GM12878 (cell line): ENCODE data around the gene SLC51A. TPM values are rescaled to one million over a fixed set of nuclear protein-coding genes. Genes with fewer than 3 reads are reported as not detected.

ENCODE experiments used
- BRCA1 ChIP-seq: IDR thresholded peaks from 2 replicates; pipeline ENCODE4 v1.6.1; 2011; ENCODE audit warnings: low read depth, low read length, improper control_type of control experiment
- CBFB ChIP-seq: IDR thresholded peaks from 2 replicates; pipeline ENCODE4 v1.6.1; 2016; ENCODE audit warnings: antibody characterized with exemption, low read depth
- CHD1 ChIP-seq: IDR thresholded peaks from 2 replicates; pipeline ENCODE4 v1.6.1; 2012; ENCODE audit warnings: low read depth, low read length, improper control_type of control experiment
- ETV6 ChIP-seq, 2 experiments: fragments of 450-650 bp in 1 of 2; IDR thresholded peaks in 1 of 2; conservative IDR thresholded peaks in 1 of 2; 2 replicates each; pipeline ENCODE4 v1.6.1; 2014; ENCODE audit warnings: antibody characterized with exemption in 1 of 2, borderline replicate concordance in 1 of 2, low read depth in 1 of 2, mild to moderate bottlenecking in 1 of 2, moderate library complexity in 1 of 2
- FOS ChIP-seq: IDR thresholded peaks from 3 replicates; pipeline ENCODE4 v1.6.1; 2011; ENCODE audit warnings: borderline replicate concordance; ENCODE audit not compliant: insufficient read length; ENCODE audit errors: extremely low read depth
- HCFC1 ChIP-seq: fragments of 150-350 bp; IDR thresholded peaks from 2 replicates; pipeline ENCODE4 v1.6.1; 2014; ENCODE audit warnings: low read length
- HDAC2 ChIP-seq: fragments of 200-600 bp; sonication (generic); IDR thresholded peaks from 2 replicates; pipeline ENCODE4 v1.6.1; 2017
- IKZF2 ChIP-seq, 2 experiments: fragments of 450-650 bp; IDR thresholded peaks; 2 replicates each; pipeline ENCODE4 v1.6.1; 2017; ENCODE audit warnings: mild to moderate bottlenecking in 2 of 2, moderate library complexity in 2 of 2
- IRF4 ChIP-seq: IDR thresholded peaks from 2 replicates; pipeline ENCODE4 v1.6.1; 2011; ENCODE audit warnings: low read depth, low read length
- JUND ChIP-seq: IDR thresholded peaks from 2 replicates; pipeline ENCODE4 v1.6.1; 2012; ENCODE audit warnings: low read depth, mild to moderate bottlenecking, low read length, improper control_type of control experiment, moderate library complexity
- MLLT1 ChIP-seq: fragments of 450-650 bp; IDR thresholded peaks from 2 replicates; pipeline ENCODE4 v1.6.1; 2016; ENCODE audit warnings: mild to moderate bottlenecking
- NBN ChIP-seq: fragments of 450-650 bp; IDR thresholded peaks from 2 replicates; pipeline ENCODE4 v1.6.1; 2016
- NFYA ChIP-seq: IDR thresholded peaks from 2 replicates; pipeline ENCODE4 v1.6.1; 2011; ENCODE audit warnings: low read depth, mild to moderate bottlenecking, low read length, improper control_type of control experiment, borderline replicate concordance
- NR2C1 ChIP-seq: fragments of 450-650 bp; IDR thresholded peaks from 2 replicates; pipeline ENCODE4 v1.6.1; 2017; ENCODE audit warnings: antibody characterized with exemption, mild to moderate bottlenecking, moderate library complexity
- NR2C2 ChIP-seq: IDR thresholded peaks from 2 replicates; pipeline ENCODE4 v1.6.1; 2011; ENCODE audit warnings: borderline replicate concordance, low read depth; ENCODE audit not compliant: control insufficient read depth, insufficient read length
- PAX8 ChIP-seq: fragments of 450-650 bp; IDR thresholded peaks from 2 replicates; pipeline ENCODE4 v1.6.1; 2017; ENCODE audit warnings: mild to moderate bottlenecking, moderate library complexity
- POLR2AphosphoS2 ChIP-seq: IDR thresholded peaks from 2 replicates; pipeline ENCODE4 v1.6.1; 2011; ENCODE audit warnings: low read depth, mild to moderate bottlenecking, low read length, improper control_type of control experiment, moderate library complexity
- SIN3A ChIP-seq: IDR thresholded peaks from 2 replicates; pipeline ENCODE4 v1.6.1; 2012; ENCODE audit warnings: low read depth, low read length, improper control_type of control experiment
- SREBF2 ChIP-seq: IDR thresholded peaks from 2 replicates; pipeline ENCODE4 v1.6.1; 2012; ENCODE audit warnings: mild to moderate bottlenecking, low read length
- TARDBP ChIP-seq: IDR thresholded peaks from 2 replicates; pipeline ENCODE4 v1.6.1; 2016; ENCODE audit warnings: borderline replicate concordance
- TCF12 ChIP-seq: IDR thresholded peaks from 2 replicates; pipeline ENCODE4 v1.6.1; 2011; ENCODE audit warnings: low read depth, mild to moderate bottlenecking, low read length
- polyA plus RNA-seq, 11 experiments: library from polyadenylated mRNA; depleted of rRNA in 4 of 11; unstranded in 6 of 11; stranded (reverse) in 5 of 11; fragments of >200 nt; fragmentation: Nextera tagmentation in 4 of 11; fragmentation: Illumina TruSeq in 1 of 11; extraction: Ambion mirVana in 4 of 11; extraction: Trizol in 1 of 11; gene quantifications; 1 replicate in 1 of 11; 2 replicates in 10 of 11; pipeline versions ENCODE4 v1.2.1 to v1.2.3, GENCODE V29; 2011 to 2016; ENCODE audit warnings: inconsistent platforms in 2 of 11, missing spikeins in 2 of 11, low read depth in 1 of 11
- total RNA-seq, 4 experiments: library from RNA; depleted of rRNA in 3 of 4; stranded (reverse); fragments of >200 nt in 3 of 4; fragmentation: Illumina TruSeq in 1 of 4; extraction: Trizol in 1 of 4; gene quantifications; 2 replicates each; pipeline versions ENCODE4 v1.2.1 to v1.2.3, GENCODE V29; 2013 to 2021
- TF ChIP-seq, protein P1 (sequence below): fragments of 450-650 bp; IDR thresholded peaks from 2 replicates; pipeline ENCODE4 v1.6.1; 2016; ENCODE audit warnings: mild to moderate bottlenecking
- TF ChIP-seq, protein P2 (sequence below): fragments of 450-650 bp; IDR thresholded peaks from 2 replicates; pipeline ENCODE4 v1.6.1; 2014; ENCODE audit warnings: mild to moderate bottlenecking
- TF ChIP-seq, protein P3 (sequence below): fragments of 450-650 bp; IDR thresholded peaks from 2 replicates; pipeline ENCODE4 v1.6.1; 2016; ENCODE audit warnings: mild to moderate bottlenecking, moderate library complexity, borderline replicate concordance
- TF ChIP-seq, protein P4 (sequence below): fragments of 450-650 bp; IDR thresholded peaks from 2 replicates; pipeline ENCODE4 v1.6.1; 2017; ENCODE audit warnings: borderline replicate concordance

The SLC51A gene
- total and polyA plus RNA-seq, 10 of the 15 experiments (the other 5 are each of a cell fraction or from before 2014, with no cell fraction given): 0.99 to 3.9 (median 2.2) TPM; not detected in 6

- TF ChIP-seq BRCA1: no peak
- TF ChIP-seq POLR2AphosphoS2: no peak
- no peak for TF ChIP-seq TARDBP
- no peak for TF ChIP-seq PAX8
- TF ChIP-seq HCFC1: no peak
- TF ChIP-seq IRF4: no peak
- TF ChIP-seq CHD1: no peak
- TF ChIP-seq, protein P1, sequence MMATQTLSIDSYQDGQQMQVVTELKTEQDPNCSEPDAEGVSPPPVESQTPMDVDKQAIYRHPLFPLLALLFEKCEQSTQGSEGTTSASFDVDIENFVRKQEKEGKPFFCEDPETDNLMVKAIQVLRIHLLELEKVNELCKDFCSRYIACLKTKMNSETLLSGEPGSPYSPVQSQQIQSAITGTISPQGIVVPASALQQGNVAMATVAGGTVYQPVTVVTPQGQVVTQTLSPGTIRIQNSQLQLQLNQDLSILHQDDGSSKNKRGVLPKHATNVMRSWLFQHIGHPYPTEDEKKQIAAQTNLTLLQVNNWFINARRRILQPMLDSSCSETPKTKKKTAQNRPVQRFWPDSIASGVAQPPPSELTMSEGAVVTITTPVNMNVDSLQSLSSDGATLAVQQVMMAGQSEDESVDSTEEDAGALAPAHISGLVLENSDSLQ: peak; percentile 78; the same call in 1 of the 2 replicates
- TF ChIP-seq, protein P2, sequence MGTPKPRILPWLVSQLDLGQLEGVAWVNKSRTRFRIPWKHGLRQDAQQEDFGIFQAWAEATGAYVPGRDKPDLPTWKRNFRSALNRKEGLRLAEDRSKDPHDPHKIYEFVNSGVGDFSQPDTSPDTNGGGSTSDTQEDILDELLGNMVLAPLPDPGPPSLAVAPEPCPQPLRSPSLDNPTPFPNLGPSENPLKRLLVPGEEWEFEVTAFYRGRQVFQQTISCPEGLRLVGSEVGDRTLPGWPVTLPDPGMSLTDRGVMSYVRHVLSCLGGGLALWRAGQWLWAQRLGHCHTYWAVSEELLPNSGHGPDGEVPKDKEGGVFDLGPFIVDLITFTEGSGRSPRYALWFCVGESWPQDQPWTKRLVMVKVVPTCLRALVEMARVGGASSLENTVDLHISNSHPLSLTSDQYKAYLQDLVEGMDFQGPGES: no peak
- TF ChIP-seq, protein P3, sequence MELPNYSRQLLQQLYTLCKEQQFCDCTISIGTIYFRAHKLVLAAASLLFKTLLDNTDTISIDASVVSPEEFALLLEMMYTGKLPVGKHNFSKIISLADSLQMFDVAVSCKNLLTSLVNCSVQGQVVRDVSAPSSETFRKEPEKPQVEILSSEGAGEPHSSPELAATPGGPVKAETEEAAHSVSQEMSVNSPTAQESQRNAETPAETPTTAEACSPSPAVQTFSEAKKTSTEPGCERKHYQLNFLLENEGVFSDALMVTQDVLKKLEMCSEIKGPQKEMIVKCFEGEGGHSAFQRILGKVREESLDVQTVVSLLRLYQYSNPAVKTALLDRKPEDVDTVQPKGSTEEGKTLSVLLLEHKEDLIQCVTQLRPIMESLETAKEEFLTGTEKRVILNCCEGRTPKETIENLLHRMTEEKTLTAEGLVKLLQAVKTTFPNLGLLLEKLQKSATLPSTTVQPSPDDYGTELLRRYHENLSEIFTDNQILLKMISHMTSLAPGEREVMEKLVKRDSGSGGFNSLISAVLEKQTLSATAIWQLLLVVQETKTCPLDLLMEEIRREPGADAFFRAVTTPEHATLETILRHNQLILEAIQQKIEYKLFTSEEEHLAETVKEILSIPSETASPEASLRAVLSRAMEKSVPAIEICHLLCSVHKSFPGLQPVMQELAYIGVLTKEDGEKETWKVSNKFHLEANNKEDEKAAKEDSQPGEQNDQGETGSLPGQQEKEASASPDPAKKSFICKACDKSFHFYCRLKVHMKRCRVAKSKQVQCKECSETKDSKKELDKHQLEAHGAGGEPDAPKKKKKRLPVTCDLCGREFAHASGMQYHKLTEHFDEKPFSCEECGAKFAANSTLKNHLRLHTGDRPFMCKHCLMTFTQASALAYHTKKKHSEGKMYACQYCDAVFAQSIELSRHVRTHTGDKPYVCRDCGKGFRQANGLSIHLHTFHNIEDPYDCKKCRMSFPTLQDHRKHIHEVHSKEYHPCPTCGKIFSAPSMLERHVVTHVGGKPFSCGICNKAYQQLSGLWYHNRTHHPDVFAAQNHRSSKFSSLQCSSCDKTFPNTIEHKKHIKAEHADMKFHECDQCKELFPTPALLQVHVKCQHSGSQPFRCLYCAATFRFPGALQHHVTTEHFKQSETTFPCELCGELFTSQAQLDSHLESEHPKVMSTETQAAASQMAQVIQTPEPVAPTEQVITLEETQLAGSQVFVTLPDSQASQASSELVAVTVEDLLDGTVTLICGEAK: peak; percentile 30; the same call in 1 of the 2 replicates
- TF ChIP-seq IKZF2 (IDR thresholded peaks at IDR 0.05): no peak; a peak in 1 of 4 replicates
- no peak for TF ChIP-seq TCF12
- no peak for TF ChIP-seq ETV6 (conservative IDR thresholded peaks at IDR 0.05 in 1 of 2, IDR thresholded peaks at IDR 0.05 in 1 of 2; ENCODE audit: borderline replicate concordance in 1 of 2, low read depth in 1 of 2)
- TF ChIP-seq CBFB: no peak
- TF ChIP-seq HDAC2: no peak
- TF ChIP-seq JUND: no peak
- TF ChIP-seq SREBF2: no peak
- no peak for TF ChIP-seq SIN3A
- TF ChIP-seq NR2C1: no peak
- no peak for TF ChIP-seq NFYA
- TF ChIP-seq MLLT1: no peak
- TF ChIP-seq FOS: no peak
- TF ChIP-seq, protein P4, sequence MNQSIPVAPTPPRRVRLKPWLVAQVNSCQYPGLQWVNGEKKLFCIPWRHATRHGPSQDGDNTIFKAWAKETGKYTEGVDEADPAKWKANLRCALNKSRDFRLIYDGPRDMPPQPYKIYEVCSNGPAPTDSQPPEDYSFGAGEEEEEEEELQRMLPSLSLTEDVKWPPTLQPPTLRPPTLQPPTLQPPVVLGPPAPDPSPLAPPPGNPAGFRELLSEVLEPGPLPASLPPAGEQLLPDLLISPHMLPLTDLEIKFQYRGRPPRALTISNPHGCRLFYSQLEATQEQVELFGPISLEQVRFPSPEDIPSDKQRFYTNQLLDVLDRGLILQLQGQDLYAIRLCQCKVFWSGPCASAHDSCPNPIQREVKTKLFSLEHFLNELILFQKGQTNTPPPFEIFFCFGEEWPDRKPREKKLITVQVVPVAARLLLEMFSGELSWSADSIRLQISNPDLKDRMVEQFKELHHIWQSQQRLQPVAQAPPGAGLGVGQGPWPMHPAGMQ: no peak
- TF ChIP-seq NBN: no peak
- no peak for TF ChIP-seq NR2C2
Observed at GRCh38 chr3:196274585-196274984, 58.3 kb downstream of the SLC51A start (continued).
